HG03095 (cell line): Measurements from ENCODE around the gene MPST.

Experiments
- ATAC-seq: cut with Tn5 transposase; IDR thresholded peaks from one replicate; pipeline ENCODE4 v1.9.1; 2021; ENCODE audit warnings: moderate library complexity; ENCODE audit not compliant: unreplicated experiment

MPST gene

GRCh38 chr22:37043828-37044538 is 24.4 kb downstream of the MPST start:
- no peak for ATAC-seq

- no peak for ATAC-seq
These were observed 25.4 kb downstream of the MPST start for GRCh38 chr22:37044634-37045625.

- ATAC-seq, result no peak
These were observed 26.4 kb downstream of the MPST start for GRCh38 chr22:37045958-37046357.

GRCh38 chr22:37046589-37046988 is 27.0 kb downstream of the MPST start:
- ATAC-seq, result no peak

GRCh38 chr22:37047006-37047405 is 27.5 kb downstream of the MPST start:
- ATAC-seq, result no peak

- ATAC-seq, result no peak
These were observed 28.6 kb downstream of the MPST start for GRCh38 chr22:37048133-37048532.

- ATAC-seq, result no peak
These were observed 29.7 kb downstream of the MPST start for GRCh38 chr22:37049224-37049623.

- no peak for ATAC-seq
These were observed 31.4 kb downstream of the MPST start for GRCh38 chr22:37050913-37051312.

- ATAC-seq, result peak; percentile 72
These were observed 32.1 kb downstream of the MPST start, which contains the start of gene KCTD17 for GRCh38 chr22:37051391-37052385. TSS of gene KCTD17 (plus strand) at chr22:37051742. CDS start at chr22:37051761, 19 bp downstream.

GRCh38 chr22:37052386-37053309 is 33.1 kb downstream of the MPST start:
- ATAC-seq, result no peak

- no peak for ATAC-seq
These were observed 33.9 kb downstream of the MPST start for GRCh38 chr22:37053310-37054055.

GRCh38 chr22:37054056-37054395 is 34.5 kb downstream of the MPST start:
- no peak for ATAC-seq

- ATAC-seq, result no peak
These were observed 35.2 kb downstream of the MPST start for GRCh38 chr22:37054600-37055365.

GRCh38 chr22:37056246-37056645 is 36.7 kb downstream of the MPST start:
- ATAC-seq, result no peak

- no peak for ATAC-seq
These were observed 37.7 kb downstream of the MPST start for GRCh38 chr22:37057226-37057625.

- ATAC-seq, result no peak
These were observed 38.4 kb downstream of the MPST start for GRCh38 chr22:37057796-37058510.

- ATAC-seq, result no peak
These were observed 39.6 kb downstream of the MPST start for GRCh38 chr22:37058917-37059701.
